Liver (tissue), 9 donors: Measurements from ENCODE around the gene CREM. TPM values are rescaled to one million over a fixed set of nuclear protein-coding genes. Genes with fewer than 3 reads are reported as not detected.
"Not testable (repeated sequence)": the region's sequence is repeated elsewhere in the genome, so short reads cannot be mapped to it uniquely, and the experiment has no call there.

Source experiments
- DNase-seq: peaks from one replicate; pipeline ENCODE4 v3.0.0-alpha.2; 2017; ENCODE audit warnings: low spot score
- H3K27ac ChIP-seq, 2 donors: one replicate each; pipeline ENCODE4 v1.7.0; 2013; ENCODE audit warnings: inconsistent platforms in 2 of 2, low read length in 2 of 2, control low read depth in 1 of 2, low read depth in 1 of 2, mild to moderate bottlenecking in 1 of 2
- H3K27me3 ChIP-seq, 4 donors: one replicate each; pipeline versions ENCODE4 v1.6.1 to v1.7.0; 2013; ENCODE audit warnings: low read length in 3 of 4, inconsistent platforms in 1 of 4, mild to moderate bottlenecking in 1 of 4, moderate library complexity in 1 of 4; ENCODE audit not compliant: control insufficient read depth in 4 of 4, insufficient read depth in 4 of 4
- H3K36me3 ChIP-seq, 4 donors: one replicate each; pipeline versions ENCODE4 v1.6.1 to v1.7.0; 2013; ENCODE audit warnings: low read length in 3 of 4, mild to moderate bottlenecking in 3 of 4, low read depth in 1 of 4, moderate library complexity in 1 of 4; ENCODE audit not compliant: control insufficient read depth in 4 of 4, insufficient read depth in 3 of 4
- H3K4me1 ChIP-seq, 4 donors: one replicate each; pipeline versions ENCODE4 v1.6.1 to v1.7.0; 2013; ENCODE audit warnings: low read length in 3 of 4, mild to moderate bottlenecking in 3 of 4, moderate library complexity in 1 of 4; ENCODE audit not compliant: control insufficient read depth in 4 of 4, insufficient read depth in 4 of 4
- H3K4me3 ChIP-seq, 3 donors: one replicate each; pipeline versions ENCODE4 v1.6.1 to v1.7.0; 2013; ENCODE audit warnings: low read length in 3 of 3, control low read depth in 1 of 3, low read depth in 1 of 3, mild to moderate bottlenecking in 1 of 3
- H3K9ac ChIP-seq, 2 donors: one replicate each; pipeline ENCODE4 v1.7.0; 2013; ENCODE audit warnings: low read length in 2 of 2, mild to moderate bottlenecking in 2 of 2, moderate library complexity in 2 of 2, control low read depth in 1 of 2, low read depth in 1 of 2
- H3K9me3 ChIP-seq, 4 donors: one replicate each; pipeline versions ENCODE4 v1.6.1 to v1.7.0; 2013; ENCODE audit warnings: low read length in 3 of 4; ENCODE audit not compliant: control insufficient read depth in 4 of 4
- EGR1 ChIP-seq, 2 donors: IDR thresholded peaks; 2 replicates each; pipeline ENCODE4 v1.6.1; 2016 to 2018; ENCODE audit warnings: antibody characterized with exemption in 2 of 2, low read depth in 2 of 2
- FOXA1 ChIP-seq: IDR thresholded peaks from 2 replicates; pipeline ENCODE4 v1.6.1; 2016; ENCODE audit warnings: antibody characterized with exemption
- FOXA2 ChIP-seq: IDR thresholded peaks from 2 replicates; pipeline ENCODE4 v1.6.1; 2016; ENCODE audit warnings: antibody characterized with exemption
- HNF4A ChIP-seq, 2 donors: conservative IDR thresholded peaks; 2 replicates each; pipeline ENCODE4 v1.6.1; 2016; ENCODE audit warnings: antibody characterized with exemption in 2 of 2, mild to moderate bottlenecking in 2 of 2
- HNF4G ChIP-seq: IDR thresholded peaks from 2 replicates; pipeline ENCODE4 v1.6.1; 2016; ENCODE audit warnings: antibody characterized with exemption
- JUND ChIP-seq, 2 donors: IDR thresholded peaks; 2 replicates each; pipeline ENCODE4 v1.6.1; 2016; ENCODE audit warnings: antibody characterized with exemption in 2 of 2
- RXRA ChIP-seq, 2 donors: IDR thresholded peaks; 2 replicates each; pipeline ENCODE4 v1.6.1; 2017 to 2018; ENCODE audit warnings: antibody characterized with exemption in 2 of 2, mild to moderate bottlenecking in 1 of 2
- SP1 ChIP-seq: IDR thresholded peaks from 2 replicates; pipeline ENCODE4 v1.6.1; 2018; ENCODE audit warnings: antibody characterized with exemption, mild to moderate bottlenecking
- TAF1 ChIP-seq: conservative IDR thresholded peaks from 2 replicates; pipeline ENCODE4 v1.6.1; 2016; ENCODE audit warnings: antibody characterized with exemption, mild to moderate bottlenecking
- YY1 ChIP-seq: IDR thresholded peaks from 2 replicates; pipeline ENCODE4 v1.6.1; 2016; ENCODE audit warnings: antibody characterized with exemption, mild to moderate bottlenecking
- WGBS: extraction: QIAGEN DNeasy Blood & Tissue Kit; methylation state at CpG from one replicate; pipeline ENCODE4 v1.1.7; 2013; 5-methylcytosine and 5-hydroxymethylcytosine counted together
- polyA plus RNA-seq, 2 donors: library from polyadenylated mRNA; stranded (reverse) in 1 of 2; unstranded in 1 of 2; fragments of 200-250 nt in 1 of 2; fragments of >200 nt in 1 of 2; fragmentation: Nextera tagmentation in 1 of 2; extraction: Ambion mirVana in 1 of 2; gene quantifications; one replicate each; pipeline versions ENCODE4 v1.2.1 to v1.2.3, GENCODE V29; 2013 to 2015
- total RNA-seq, 2 donors: library from RNA; depleted of rRNA; stranded (reverse); fragments of >200 nt; gene quantifications; one replicate each; pipeline ENCODE4 v1.2.3, GENCODE V29; 2014
- TF ChIP-seq, protein P1 (sequence below): IDR thresholded peaks from 2 replicates; pipeline ENCODE4 v1.6.1; 2016; ENCODE audit warnings: antibody characterized with exemption
- TF ChIP-seq, protein P2 (sequence below): IDR thresholded peaks from 2 replicates; pipeline ENCODE4 v1.6.1; 2016; ENCODE audit warnings: antibody characterized with exemption
- TF ChIP-seq, protein P3 (sequence below): IDR thresholded peaks from 2 replicates; pipeline ENCODE4 v1.6.1; 2016; ENCODE audit warnings: antibody characterized with exemption
- TF ChIP-seq, protein P4 (sequence below): fragments of 150-350 bp; IDR thresholded peaks from 2 replicates; pipeline ENCODE4 v1.5.1; 2017; ENCODE audit warnings: improper control_type of control experiment, low read depth, low read length; ENCODE audit not compliant: missing input control
- donor health status: healthy.
- donor health status: healthy.
- donor health status: healthy.
- donor health status: healthy.
- donor health status: healthy.

Gene CREM
- total and polyA plus RNA-seq, 4 donors = 14.8 to 25.5 (median 22.2) TPM

DNA sequence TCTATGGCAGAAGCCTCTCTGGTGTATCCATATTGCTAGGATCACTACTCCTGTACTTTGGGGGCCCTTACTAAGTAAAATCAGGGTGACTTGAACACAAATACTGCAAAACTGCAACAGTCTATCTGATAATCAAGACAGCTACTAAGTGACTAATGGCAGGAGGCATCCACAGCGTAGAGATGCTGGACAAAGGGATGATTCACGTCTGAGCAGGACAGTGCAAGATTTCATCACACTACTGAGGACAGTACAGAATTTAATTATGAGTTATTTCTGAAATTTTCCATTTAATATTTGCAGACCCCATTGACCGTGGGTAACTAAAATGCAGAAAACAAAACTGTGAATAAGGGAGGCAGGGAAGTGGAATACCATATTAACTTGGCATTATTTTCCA, 46.9 kb upstream of the CREM start (continued):
- TF ChIP-seq, protein P1, sequence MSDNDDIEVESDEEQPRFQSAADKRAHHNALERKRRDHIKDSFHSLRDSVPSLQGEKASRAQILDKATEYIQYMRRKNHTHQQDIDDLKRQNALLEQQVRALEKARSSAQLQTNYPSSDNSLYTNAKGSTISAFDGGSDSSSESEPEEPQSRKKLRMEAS = no peak
- TF ChIP-seq YY1 = no peak
- TF ChIP-seq HNF4A (conservative IDR thresholded peaks at IDR 0.05) = no peak

DNA sequence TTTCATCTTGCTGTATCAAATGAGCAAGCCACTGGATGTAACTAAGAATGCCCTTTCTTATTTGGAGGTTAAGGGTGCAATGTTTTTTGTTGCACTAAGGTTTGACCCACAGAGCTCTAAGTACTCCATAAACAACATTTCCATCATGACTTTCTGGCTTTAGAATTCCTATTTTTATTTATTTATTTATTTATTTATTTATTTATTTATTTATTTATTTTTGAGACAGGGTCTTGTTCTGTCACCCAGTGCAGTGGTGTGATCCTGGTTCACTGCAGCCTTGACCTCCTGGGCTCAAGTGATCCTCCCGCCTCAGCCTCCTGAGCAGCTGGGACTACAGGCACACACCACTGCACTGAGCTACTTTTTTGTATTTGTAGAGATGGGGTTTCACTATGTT, 46.4 kb upstream of the CREM start:
- H3K27ac ChIP-seq = not testable (repeated sequence)

DNA sequence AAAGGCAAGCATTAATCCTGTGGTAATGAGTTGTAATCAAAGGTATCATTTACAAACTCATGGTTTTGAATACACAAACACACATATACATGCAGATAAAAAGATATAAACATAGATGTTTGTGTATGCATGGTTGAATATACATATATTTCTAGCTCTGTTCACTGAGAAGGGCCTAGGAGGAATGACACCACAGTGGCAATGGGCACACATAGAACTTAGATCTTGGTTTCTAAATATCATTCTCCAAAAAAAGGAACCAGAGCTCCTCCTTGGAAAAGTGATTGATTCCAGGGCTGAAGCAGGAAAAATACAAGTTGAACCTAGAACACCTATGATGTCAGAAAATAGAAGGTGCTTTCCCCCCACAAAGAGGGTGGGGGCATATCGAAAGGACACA, 43.4 kb upstream of the CREM start:
- Histone ChIP-seq H3K4me3 (no peak overlapping the region), H3K9me3 (peaks cover 0 to 6% (median 0%) of the 10 kb centered on the region in 4 donors), H3K27ac (no peak overlapping the region), H3K9ac (no peak overlapping the region), H3K36me3 (no peaks in the 10 kb centered on the region), H3K27me3 (no peaks in the 10 kb centered on the region), H3K4me1 (peaks cover 7 to 14% (median 10%) of the 10 kb centered on the region in 4 donors)
- WGBS = 96% methylated on average over 1 of the region's 1 CpG
- TF ChIP-seq, protein P2, sequence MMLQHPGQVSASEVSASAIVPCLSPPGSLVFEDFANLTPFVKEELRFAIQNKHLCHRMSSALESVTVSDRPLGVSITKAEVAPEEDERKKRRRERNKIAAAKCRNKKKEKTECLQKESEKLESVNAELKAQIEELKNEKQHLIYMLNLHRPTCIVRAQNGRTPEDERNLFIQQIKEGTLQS = no peak
- TF ChIP-seq, protein P3, sequence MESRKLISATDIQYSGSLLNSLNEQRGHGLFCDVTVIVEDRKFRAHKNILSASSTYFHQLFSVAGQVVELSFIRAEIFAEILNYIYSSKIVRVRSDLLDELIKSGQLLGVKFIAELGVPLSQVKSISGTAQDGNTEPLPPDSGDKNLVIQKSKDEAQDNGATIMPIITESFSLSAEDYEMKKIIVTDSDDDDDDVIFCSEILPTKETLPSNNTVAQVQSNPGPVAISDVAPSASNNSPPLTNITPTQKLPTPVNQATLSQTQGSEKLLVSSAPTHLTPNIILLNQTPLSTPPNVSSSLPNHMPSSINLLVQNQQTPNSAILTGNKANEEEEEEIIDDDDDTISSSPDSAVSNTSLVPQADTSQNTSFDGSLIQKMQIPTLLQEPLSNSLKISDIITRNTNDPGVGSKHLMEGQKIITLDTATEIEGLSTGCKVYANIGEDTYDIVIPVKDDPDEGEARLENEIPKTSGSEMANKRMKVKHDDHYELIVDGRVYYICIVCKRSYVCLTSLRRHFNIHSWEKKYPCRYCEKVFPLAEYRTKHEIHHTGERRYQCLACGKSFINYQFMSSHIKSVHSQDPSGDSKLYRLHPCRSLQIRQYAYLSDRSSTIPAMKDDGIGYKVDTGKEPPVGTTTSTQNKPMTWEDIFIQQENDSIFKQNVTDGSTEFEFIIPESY = no peak
- no peak for TF ChIP-seq SP1
- TF ChIP-seq, protein P4, sequence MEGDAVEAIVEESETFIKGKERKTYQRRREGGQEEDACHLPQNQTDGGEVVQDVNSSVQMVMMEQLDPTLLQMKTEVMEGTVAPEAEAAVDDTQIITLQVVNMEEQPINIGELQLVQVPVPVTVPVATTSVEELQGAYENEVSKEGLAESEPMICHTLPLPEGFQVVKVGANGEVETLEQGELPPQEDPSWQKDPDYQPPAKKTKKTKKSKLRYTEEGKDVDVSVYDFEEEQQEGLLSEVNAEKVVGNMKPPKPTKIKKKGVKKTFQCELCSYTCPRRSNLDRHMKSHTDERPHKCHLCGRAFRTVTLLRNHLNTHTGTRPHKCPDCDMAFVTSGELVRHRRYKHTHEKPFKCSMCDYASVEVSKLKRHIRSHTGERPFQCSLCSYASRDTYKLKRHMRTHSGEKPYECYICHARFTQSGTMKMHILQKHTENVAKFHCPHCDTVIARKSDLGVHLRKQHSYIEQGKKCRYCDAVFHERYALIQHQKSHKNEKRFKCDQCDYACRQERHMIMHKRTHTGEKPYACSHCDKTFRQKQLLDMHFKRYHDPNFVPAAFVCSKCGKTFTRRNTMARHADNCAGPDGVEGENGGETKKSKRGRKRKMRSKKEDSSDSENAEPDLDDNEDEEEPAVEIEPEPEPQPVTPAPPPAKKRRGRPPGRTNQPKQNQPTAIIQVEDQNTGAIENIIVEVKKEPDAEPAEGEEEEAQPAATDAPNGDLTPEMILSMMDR = no peak
- TF ChIP-seq HNF4A (conservative IDR thresholded peaks at IDR 0.05) = no peak
- TF ChIP-seq TAF1 = no peak
- TF ChIP-seq HNF4G = no peak
- no peak for DNase-seq

More for the DNA sequence above, 46.4 kb upstream of the CREM start:
- H3K27me3 ChIP-seq, H3K36me3 ChIP-seq, H3K4me3 ChIP-seq, DNase-seq, H3K9me3 ChIP-seq, H3K4me1 ChIP-seq, H3K9ac ChIP-seq: not testable (repeated sequence)
- 98% methylated on average over 1 of the region's 1 CpG for WGBS

DNA sequence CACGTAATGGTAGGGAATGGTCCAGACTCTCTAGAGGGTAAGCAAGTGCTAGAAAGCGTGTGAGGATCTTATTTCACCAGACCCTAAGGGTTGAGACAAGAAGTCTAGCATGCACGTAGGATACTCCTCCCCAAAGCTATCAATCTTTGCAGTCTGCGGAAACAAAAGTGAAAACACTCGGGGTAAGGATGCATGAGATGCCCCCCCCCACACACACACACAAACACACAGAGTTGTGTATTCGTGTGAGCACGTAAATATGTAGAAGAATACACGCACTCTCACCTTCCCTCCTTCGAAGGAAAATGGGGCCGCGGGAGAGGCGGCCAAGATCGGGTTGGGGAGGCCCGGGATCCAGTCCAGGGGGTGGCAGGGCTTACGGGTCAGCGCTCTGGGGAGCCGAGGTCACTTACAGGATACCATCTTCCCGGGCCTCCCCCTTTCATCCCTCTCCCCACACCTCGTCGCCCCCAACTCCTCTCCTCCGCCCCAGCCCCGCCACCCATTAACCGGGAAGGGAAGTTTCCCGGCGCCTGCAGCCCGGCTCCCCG, 37.0 kb upstream of the CREM start:
- WGBS = under 1% methylated on average over 27 of the region's 27 CpGs
- H3K4me3 ChIP-seq = peak overlapping the region; percentile 86 to 91 (median 89)
- no peaks in the 10 kb centered on the region for H3K36me3 ChIP-seq
- H3K27me3 ChIP-seq = no peaks in the 10 kb centered on the region
- peak overlapping the region; percentile 92 to 97 for H3K27ac ChIP-seq
- peaks cover 10 to 33% (median 22%) of the 10 kb centered on the region in 4 donors for H3K4me1 ChIP-seq
- TF ChIP-seq RXRA (IDR thresholded peaks at IDR 0.05) (no peak), HNF4A (conservative IDR thresholded peaks at IDR 0.05) (no peak), FOXA2 (no peak), SP1 (no peak), FOXA1 (no peak), EGR1 (IDR thresholded peaks at IDR 0.05; ENCODE audit: low read depth in 2 of 2) (no peak), JUND (IDR thresholded peaks at IDR 0.05) (no peak)
- TF ChIP-seq, protein P1 = no peak
- H3K9me3 ChIP-seq = no peaks in the 10 kb centered on the region
- no peak for DNase-seq
- peak overlapping the region; percentile 51 to 96 for H3K9ac ChIP-seq
